GM19099 (cell line): ENCODE results near the gene TLE3.
A peak's percentile ranks its signal among the peaks of the same experiment; 100 is the strongest.

Source experiments
- POLR2A ChIP-seq: IDR thresholded peaks from 3 replicates; pipeline ENCODE4 v1.6.1; 2011; ENCODE audit warnings: low read depth; ENCODE audit not compliant: insufficient read length; ENCODE audit errors: extremely low read depth

The TLE3 gene

GRCh38 chr15:70044168-70044567 lies 53.5 kb downstream of the TLE3 start:
- no peak for TF ChIP-seq POLR2A

GRCh38 chr15:70043590-70043989 lies 54.1 kb downstream of the TLE3 start:
- no peak for TF ChIP-seq POLR2A

- TF ChIP-seq POLR2A: no peak
Measured at GRCh38 chr15:70042553-70043214, 55.0 kb downstream of the TLE3 start.

- TF ChIP-seq POLR2A: no peak
Measured at GRCh38 chr15:70039917-70040316, 57.8 kb downstream of the TLE3 start.

GRCh38 chr15:70038730-70039392 lies 58.9 kb downstream of the TLE3 start:
- no peak for TF ChIP-seq POLR2A

GRCh38 chr15:70037292-70037640 lies 60.5 kb downstream of the TLE3 start:
- no peak for TF ChIP-seq POLR2A

GRCh38 chr15:70036585-70037291 lies 61.0 kb downstream of the TLE3 start:
- TF ChIP-seq POLR2A: peak; percentile 58

- TF ChIP-seq POLR2A: peak; percentile 62
Measured at GRCh38 chr15:70035719-70036077, 62.0 kb downstream of the TLE3 start.

GRCh38 chr15:70035051-70035718 lies 62.5 kb downstream of the TLE3 start:
- TF ChIP-seq POLR2A: no peak

GRCh38 chr15:70034596-70034995 lies 63.1 kb downstream of the TLE3 start:
- no peak for TF ChIP-seq POLR2A

- TF ChIP-seq POLR2A: no peak
Measured at GRCh38 chr15:70034141-70034540, 63.6 kb downstream of the TLE3 start.

- TF ChIP-seq POLR2A: no peak
Measured at GRCh38 chr15:70033529-70034140, 64.1 kb downstream of the TLE3 start.

GRCh38 chr15:70033109-70033508 lies 64.6 kb downstream of the TLE3 start:
- no peak for TF ChIP-seq POLR2A

- no peak for TF ChIP-seq POLR2A
Measured at GRCh38 chr15:70032509-70032908, 65.2 kb downstream of the TLE3 start.

- TF ChIP-seq POLR2A: no peak
Measured at GRCh38 chr15:70031713-70032112, 66.0 kb downstream of the TLE3 start.
